ENCODE measurements around the gene SHANK3.

- no peak for TF ChIP-seq CTCF (conservative IDR thresholded peaks at IDR 0.05; ENCODE audit: low read length)
- TF ChIP-seq EZH2phosphoT487 (IDR thresholded peaks at IDR 0.05; ENCODE audit: borderline replicate concordance, low read depth, low read length), result no peak
These were observed 45.6 kb upstream of the SHANK3 start for GRCh38 chr22:50626850-50627641.

All from OCI-LY7 (cell line).